OCI-LY3 (cell line): Measurements from ENCODE around the gene SNX30.

Experiments used
- CTCF ChIP-seq: fragments of 200-600, 300-600 bp; sonication (generic); IDR thresholded peaks from 2 replicates; pipeline ENCODE4 v1.5.1; 2014; ENCODE audit warnings: antibody characterized with exemption, low read length, low read depth
- EZH2phosphoT487 ChIP-seq: fragments of 200-600 bp; shearing (Covaris generic); IDR thresholded peaks from 2 replicates; pipeline ENCODE4 v1.6.1; 2018; ENCODE audit warnings: antibody characterized with exemption, mixed run types, low read depth

DNA sequence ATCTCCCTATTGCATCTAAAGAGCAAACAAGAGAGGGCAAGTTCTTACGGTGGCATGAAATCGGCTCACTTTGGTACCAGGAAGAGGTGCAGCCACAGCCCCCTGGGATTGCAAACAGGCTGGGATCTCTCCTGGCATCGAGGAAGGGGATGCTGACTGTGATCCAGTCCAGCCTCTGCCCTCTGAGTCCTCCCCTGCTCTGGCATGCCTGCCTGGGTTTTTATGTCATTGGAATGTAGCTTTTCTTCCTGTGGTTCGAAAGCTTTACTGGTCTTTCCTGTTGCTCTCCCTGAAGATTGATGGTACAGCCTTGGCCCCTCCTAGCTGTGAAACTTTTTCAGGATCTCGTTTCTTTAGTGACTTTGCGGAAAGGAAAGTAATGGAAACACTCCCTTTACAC is 133.5 kb downstream of the SNX30 start:
- TF ChIP-seq CTCF (no peak), EZH2phosphoT487 (no peak)
